ENCODE measurements around the gene ELAVL2. TPM values are rescaled to one million over a fixed set of nuclear protein-coding genes. Genes with fewer than 3 reads are reported as not detected.

ELAVL2 gene
- total RNA-seq, 1 experiment from 2014 or later: not detected

GRCh38 chr9:23662320-23662719 lies 163.7 kb downstream of the ELAVL2 start:
- in situ Hi-C loops (cut with HindIII; ENCODE audit: low pct_unique_long_range_greater_than_20kb, low sequenced_read_pairs): no loop called here
- DNase-seq (ENCODE audit: low read depth, low spot score): no peak

GRCh38 chr9:23659346-23660006 lies 166.6 kb downstream of the ELAVL2 start:
- in situ Hi-C loops (cut with HindIII; ENCODE audit: low pct_unique_long_range_greater_than_20kb, low sequenced_read_pairs): no loop called here
- no peak for DNase-seq (ENCODE audit: low read depth, low spot score)

- DNase-seq (ENCODE audit: low read depth, low spot score): no peak
- in situ Hi-C loops (cut with HindIII; ENCODE audit: low pct_unique_long_range_greater_than_20kb, low sequenced_read_pairs): no loop called here
Observed at GRCh38 chr9:23658376-23659258, 167.4 kb downstream of the ELAVL2 start.

- in situ Hi-C loops (cut with HindIII; ENCODE audit: low pct_unique_long_range_greater_than_20kb, low sequenced_read_pairs): no loop called here
- DNase-seq (ENCODE audit: low read depth, low spot score): no peak
Observed at GRCh38 chr9:23651051-23651450, 175.0 kb downstream of the ELAVL2 start.

- in situ Hi-C loops (cut with HindIII; ENCODE audit: low pct_unique_long_range_greater_than_20kb, low sequenced_read_pairs): no loop called here
Observed at GRCh38 chr9:23648651-23649050, 177.4 kb downstream of the ELAVL2 start.

GRCh38 chr9:23644896-23645295 lies 181.1 kb downstream of the ELAVL2 start:
- DNase-seq (ENCODE audit: low read depth, low spot score): no peak
- in situ Hi-C loops (cut with HindIII; ENCODE audit: low pct_unique_long_range_greater_than_20kb, low sequenced_read_pairs): no loop called here

More at GRCh38 chr9:23648651-23649050, 177.4 kb downstream of the ELAVL2 start:
- DNase-seq (ENCODE audit: low read depth, low spot score): no peak

GRCh38 chr9:23644326-23644725 lies 181.7 kb downstream of the ELAVL2 start:
- in situ Hi-C loops (cut with HindIII; ENCODE audit: low pct_unique_long_range_greater_than_20kb, low sequenced_read_pairs): no loop called here
- DNase-seq (ENCODE audit: low read depth, low spot score): no peak

- in situ Hi-C loops (cut with HindIII; ENCODE audit: low pct_unique_long_range_greater_than_20kb, low sequenced_read_pairs): no loop called here
Observed at GRCh38 chr9:23643656-23644258, 182.3 kb downstream of the ELAVL2 start.

More at GRCh38 chr9:23643656-23644258, 182.3 kb downstream of the ELAVL2 start:
- no peak for DNase-seq (ENCODE audit: low read depth, low spot score)
